HG02943 (cell line): ENCODE results near the gene LIMA1.
A peak's percentile ranks its signal among the peaks of the same experiment; 100 is the strongest.

ENCODE experiments used
- ATAC-seq: cut with Tn5 transposase; IDR thresholded peaks from one replicate; pipeline ENCODE4 v1.9.1; 2021; ENCODE audit warnings: mild to moderate bottlenecking, low read depth, moderate library complexity; ENCODE audit not compliant: unreplicated experiment

The LIMA1 gene

GRCh38 chr12:50192236-50192635 lies 91.1 kb downstream of the LIMA1 start:
- no peak for ATAC-seq

- no peak for ATAC-seq
Observed at GRCh38 chr12:50190859-50191258, 92.5 kb downstream of the LIMA1 start.

GRCh38 chr12:50188875-50189575 lies 94.3 kb downstream of the LIMA1 start:
- ATAC-seq = no peak

GRCh38 chr12:50188241-50188781 lies 95.0 kb downstream of the LIMA1 start:
- no peak for ATAC-seq

- peak; percentile 58 for ATAC-seq
Observed at GRCh38 chr12:50187084-50187900, 96.0 kb downstream of the LIMA1 start.

GRCh38 chr12:50186681-50187080 lies 96.6 kb downstream of the LIMA1 start:
- no peak for ATAC-seq

- no peak for ATAC-seq
Observed at GRCh38 chr12:50185970-50186663, 97.2 kb downstream of the LIMA1 start.

- ATAC-seq = no peak
Observed at GRCh38 chr12:50185301-50185895, 97.9 kb downstream of the LIMA1 start.

- no peak for ATAC-seq
Observed at GRCh38 chr12:50184261-50184660, 99.1 kb downstream of the LIMA1 start.

GRCh38 chr12:50182461-50182860 lies 100.9 kb downstream of the LIMA1 start:
- ATAC-seq = no peak

- ATAC-seq = no peak
Observed at GRCh38 chr12:50181691-50182090, 101.6 kb downstream of the LIMA1 start.

- ATAC-seq = no peak
Observed at GRCh38 chr12:50175716-50176026, 107.6 kb downstream of the LIMA1 start.

GRCh38 chr12:50174971-50175715 lies 108.2 kb downstream of the LIMA1 start:
- no peak for ATAC-seq

GRCh38 chr12:50167049-50167828 lies 116.1 kb downstream of the LIMA1 start, which contains the start of gene CERS5:
TSS of gene CERS5 (minus strand) at chr12:50167369. CDS start at chr12:50167297, 72 bp downstream.
- ATAC-seq = peak; percentile 97

GRCh38 chr12:50166799-50167048 lies 116.6 kb downstream of the LIMA1 start:
- ATAC-seq = peak; percentile 2

- ATAC-seq = no peak
Observed at GRCh38 chr12:50164963-50165362, 118.4 kb downstream of the LIMA1 start.

GRCh38 chr12:50162230-50162629 lies 121.1 kb downstream of the LIMA1 start:
- ATAC-seq = no peak

- no peak for ATAC-seq
Observed at GRCh38 chr12:50160643-50161042, 122.7 kb downstream of the LIMA1 start.

- no peak for ATAC-seq
Observed at GRCh38 chr12:50157259-50157658, 126.1 kb downstream of the LIMA1 start.

- no peak for ATAC-seq
Observed at GRCh38 chr12:50156641-50157040, 126.7 kb downstream of the LIMA1 start.
